HG03045 (cell line): ENCODE results near the gene RSRC1.
"Not testable (repeated sequence)": the region's sequence is repeated elsewhere in the genome, so short reads cannot be mapped to it uniquely, and the experiment has no call there.

Experiments used
- ATAC-seq: cut with Tn5 transposase; IDR thresholded peaks from one replicate; pipeline ENCODE4 v1.9.1; 2021; ENCODE audit warnings: mild to moderate bottlenecking, moderate library complexity; ENCODE audit not compliant: unreplicated experiment

Gene RSRC1

DNA sequence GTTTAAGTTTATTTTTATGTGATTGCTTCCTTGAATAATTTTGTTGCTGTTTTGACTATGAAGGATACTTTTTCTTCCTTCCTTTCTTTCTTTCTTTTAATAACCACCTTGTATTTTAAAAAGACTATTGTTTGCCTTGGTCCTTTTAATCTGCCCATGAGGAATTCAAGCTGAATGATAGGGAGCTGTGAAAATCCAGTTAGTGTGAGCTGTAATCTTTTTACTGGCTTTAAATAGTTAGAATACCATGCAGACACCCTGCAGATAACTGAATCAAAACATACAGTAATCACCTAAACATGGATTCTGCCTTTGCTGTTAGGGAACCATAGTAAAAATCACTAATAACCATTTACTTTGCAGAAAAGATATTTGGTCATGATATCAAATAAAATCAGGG is 110.7 kb downstream of the RSRC1 start:
- ATAC-seq, result no peak

DNA sequence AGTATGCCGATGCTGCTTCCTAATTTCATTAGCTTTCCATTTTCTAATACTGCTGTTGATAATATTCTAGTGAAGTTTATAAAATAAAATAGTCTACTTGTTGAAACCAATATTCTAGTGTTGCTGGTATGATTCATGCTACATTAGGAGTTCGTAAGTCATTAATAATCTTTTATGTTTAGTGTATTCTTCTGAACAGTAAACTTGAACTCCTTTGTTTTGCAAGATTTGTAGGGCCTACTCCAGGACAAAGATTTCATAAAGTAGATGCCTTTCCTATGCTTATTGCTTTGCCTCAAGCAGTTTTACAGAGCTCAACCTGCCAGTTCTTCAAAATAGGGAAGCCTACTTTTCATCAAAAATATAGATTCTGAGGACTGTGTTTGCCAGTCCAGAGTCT is 111.5 kb downstream of the RSRC1 start:
- no peak for ATAC-seq

DNA sequence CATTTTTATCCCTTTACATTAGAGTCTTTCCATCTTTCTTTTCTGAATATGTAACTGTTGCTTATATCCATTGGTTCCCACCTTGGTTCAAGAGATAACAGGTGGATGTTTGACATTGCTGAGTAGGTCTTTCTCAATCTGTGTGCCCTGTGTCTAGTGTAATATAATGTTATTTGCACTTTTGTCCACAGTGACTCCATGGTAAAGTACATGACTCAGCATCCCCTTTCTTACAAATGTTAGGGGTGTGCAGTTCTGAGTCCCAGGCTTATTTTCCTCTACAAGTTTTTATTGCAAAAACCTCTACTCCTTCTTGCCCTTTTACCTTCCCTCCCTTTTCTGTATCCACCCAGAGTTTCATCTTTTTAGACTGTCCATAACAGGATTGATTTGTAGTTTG is 116.5 kb downstream of the RSRC1 start:
- no peak for ATAC-seq

DNA sequence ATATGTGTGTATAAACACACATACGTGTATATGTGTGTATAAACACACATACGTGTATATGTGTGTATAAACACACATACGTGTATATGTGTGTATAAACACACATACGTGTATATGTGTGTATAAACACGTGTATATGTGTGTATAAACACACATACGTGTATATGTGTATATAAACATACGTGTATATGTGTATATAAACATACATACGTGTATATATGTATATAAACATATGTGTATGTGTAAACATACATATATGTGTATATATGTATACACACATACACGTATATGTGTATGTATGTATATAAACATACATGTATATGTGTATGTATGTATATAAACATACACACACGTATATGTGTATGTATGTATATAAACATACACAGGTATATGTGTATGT is 119.1 kb downstream of the RSRC1 start:
- not testable (repeated sequence) for ATAC-seq

DNA sequence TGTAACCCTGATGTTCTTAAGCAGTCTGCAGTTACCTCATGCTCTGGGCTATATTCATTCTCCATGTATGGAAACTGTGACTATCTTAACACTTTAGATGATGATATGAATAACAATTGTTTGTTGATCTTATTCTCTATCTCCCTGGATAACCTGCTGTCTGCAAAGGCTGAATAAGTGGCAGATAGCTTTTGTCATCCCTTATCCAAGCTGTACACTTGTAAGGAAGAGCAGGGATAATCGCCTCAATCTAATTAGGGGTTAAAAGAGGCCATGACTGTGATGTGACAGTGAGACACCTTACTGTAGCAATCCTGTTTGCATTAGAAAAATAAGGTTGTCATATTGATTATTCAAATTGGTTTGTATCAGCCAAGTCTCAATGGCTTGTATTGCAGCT is 123.9 kb downstream of the RSRC1 start:
- ATAC-seq, result no peak

DNA sequence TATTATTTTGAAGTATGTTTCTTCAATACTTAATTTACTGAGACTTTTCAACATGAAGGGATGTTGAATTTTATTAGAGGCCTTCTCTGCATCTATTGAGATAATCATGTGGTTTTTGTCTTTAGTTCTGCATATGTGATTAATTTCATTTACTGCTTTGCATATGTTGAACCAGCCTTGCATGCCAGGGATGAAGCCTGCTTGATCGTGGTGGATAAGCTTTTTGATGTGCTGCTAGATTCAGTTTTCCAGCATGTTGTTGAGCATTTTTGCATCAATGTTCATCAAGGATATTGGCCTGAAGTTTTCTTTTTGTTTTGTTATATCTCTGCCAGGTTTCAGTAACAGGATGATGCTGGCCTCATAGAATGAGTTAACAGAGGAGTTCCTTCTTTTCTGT is 134.4 kb downstream of the RSRC1 start:
- ATAC-seq, result no peak

DNA sequence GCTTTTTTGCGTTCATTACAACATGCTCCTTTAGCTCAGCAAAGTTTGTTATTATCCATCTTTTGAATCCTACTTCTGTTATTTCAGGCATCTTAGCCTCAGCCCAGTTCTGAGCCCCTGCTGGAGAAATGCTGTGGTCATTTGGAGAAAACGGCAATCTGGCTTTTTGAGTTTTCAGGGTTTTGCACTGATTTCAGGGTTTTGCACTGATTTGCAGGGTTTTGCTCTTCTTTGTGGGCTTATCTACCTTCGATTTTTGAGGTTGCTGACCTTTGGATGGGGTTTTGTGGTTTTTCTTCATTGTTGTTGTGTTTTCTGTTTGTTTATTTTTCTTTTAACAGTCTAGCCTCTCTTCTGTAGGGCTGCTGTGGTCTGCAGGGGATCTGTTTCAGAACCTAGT is 137.4 kb downstream of the RSRC1 start:
- no peak for ATAC-seq

DNA sequence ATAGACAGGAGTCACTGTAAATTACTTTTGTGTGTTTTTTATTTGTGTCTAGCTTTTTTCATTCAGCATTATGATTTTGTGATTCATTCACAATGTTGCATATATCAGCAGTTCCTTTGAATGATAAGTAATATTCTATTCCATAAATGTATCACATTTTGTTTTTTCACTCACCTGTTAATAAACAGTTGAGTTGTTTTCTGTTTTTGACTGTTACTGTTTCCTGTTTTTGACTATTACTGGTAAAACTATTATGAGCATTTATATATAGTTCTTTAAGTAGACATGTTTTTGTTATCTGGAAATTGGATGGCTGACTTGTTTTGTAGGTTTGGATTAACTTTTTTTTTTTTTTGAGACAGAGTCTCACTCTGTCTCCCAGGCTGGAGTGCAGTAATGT is 138.4 kb downstream of the RSRC1 start:
- ATAC-seq, result no peak

DNA sequence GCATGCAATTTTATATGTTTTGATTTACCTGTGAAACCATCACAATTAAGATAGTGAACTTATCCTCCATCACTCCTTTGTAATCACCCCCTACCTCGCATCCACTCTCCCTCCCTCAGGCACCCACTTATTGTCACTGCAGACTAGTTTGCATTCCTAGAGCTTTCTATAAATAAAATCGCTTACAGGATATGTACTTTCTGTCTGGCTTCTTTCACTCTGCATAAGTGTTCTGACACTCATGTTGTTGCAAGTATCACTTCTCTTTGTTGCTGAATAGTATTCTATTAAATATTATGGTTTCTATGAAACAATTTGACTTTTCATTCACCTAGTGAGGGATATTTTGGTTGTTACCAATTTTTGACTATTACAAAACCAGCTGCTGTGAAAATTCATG is 139.3 kb downstream of the RSRC1 start:
- no peak for ATAC-seq

DNA sequence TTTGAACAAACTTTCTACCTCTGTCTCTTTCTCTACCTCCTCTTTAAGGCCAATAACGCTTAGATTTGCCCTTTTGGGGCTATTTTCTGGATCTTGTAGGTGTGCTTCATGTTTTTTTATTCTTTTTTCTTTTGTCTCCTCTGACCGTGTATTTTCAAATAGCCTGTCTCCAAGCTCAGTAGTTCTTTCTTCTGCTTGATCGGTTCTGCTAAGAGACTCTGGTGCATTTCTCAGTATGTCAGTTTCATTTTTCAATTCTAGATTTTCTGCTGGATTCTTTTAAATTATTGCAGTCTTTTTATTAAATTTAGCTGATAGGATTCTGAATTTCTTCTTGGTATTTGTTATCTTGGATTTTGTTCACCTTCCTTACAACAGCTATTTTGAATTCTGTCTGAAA is 148.7 kb downstream of the RSRC1 start:
- no peak for ATAC-seq

DNA sequence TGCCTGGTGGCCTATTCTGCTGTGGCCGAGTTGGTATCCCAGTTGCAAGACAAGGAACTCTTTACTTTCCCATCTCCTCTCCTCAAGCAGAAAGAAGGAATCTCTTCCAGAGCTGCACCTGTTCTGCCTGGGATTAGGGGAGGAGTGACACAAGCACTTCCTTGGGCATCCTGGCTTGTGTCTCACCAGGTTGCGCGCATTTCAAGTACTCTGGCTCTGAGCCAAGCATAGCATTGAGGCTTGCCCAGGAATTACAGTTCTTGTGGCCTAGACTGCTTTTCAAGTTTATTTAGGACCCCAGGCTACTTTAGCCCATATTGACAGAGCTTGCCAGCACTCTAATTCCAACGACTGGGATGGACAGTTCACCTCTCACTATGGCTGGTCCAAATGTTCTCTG is 150.5 kb downstream of the RSRC1 start:
- ATAC-seq, result no peak

DNA sequence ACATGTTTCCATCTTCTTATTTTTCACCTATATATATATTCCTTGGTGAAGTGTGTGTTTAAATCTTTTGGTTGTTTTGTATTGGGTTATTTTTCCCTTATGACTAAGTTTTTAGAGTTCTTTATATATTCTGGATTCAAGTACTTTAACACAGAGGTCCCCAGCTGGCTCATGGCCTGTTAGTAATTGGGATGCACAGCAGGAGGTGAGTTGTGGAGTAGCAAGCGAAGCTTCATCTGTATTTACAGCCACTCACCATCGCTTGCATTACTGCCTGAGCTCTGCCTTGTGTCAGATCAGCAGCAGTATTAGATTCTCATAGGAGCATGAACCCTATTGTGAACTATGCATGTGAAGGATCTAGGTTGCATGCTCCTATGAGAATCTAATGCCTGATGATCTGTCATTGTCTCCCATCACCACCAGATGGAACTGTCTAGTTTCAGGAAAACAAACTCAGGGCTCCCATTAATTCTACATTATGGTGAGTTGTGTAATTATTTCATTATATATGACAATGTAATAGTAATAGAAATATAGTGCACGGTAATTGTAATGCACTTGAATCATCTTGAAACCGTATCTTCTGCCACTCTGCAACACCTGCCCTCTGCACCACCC is 151.6 kb downstream of the RSRC1 start:
- no peak for ATAC-seq

DNA sequence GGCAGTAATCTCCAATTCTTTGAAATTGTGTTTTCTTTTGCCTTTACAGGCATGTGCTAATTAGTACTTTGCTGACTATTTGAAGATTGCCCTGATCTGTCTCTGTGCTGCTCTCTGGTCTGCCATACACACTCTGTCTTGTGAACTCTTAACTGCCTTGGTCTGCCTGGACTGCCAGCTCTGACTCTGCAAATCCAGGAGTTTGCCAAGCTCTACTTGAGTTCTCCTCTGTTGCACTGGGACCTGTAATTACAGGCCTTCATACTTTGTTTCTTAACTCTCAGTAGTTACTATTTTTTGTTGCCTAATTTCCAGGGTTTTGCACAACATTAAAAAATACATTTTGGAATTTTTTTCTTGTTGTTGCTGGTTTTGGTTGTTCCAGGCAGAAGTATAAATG is 155.0 kb downstream of the RSRC1 start:
- ATAC-seq, result no peak

DNA sequence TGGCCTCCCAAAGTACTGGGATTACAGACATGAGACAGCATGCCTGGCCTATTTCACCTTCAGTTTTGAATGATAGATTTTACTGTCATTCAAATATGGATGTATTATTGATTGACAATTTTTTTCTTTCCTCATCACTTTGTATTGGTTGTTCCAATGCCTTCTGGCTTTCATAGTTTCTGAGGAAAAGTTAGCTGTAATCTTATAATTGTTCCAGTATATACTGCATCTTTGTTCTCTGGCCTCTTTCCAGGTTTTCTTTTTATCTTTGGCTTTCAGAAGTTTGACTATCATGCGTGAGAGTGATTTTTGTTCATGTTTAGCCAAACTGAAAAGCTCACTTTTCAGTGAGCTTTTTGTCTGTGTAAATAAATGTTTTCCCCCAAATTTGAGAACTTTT is 157.1 kb downstream of the RSRC1 start:
- no peak for ATAC-seq

DNA sequence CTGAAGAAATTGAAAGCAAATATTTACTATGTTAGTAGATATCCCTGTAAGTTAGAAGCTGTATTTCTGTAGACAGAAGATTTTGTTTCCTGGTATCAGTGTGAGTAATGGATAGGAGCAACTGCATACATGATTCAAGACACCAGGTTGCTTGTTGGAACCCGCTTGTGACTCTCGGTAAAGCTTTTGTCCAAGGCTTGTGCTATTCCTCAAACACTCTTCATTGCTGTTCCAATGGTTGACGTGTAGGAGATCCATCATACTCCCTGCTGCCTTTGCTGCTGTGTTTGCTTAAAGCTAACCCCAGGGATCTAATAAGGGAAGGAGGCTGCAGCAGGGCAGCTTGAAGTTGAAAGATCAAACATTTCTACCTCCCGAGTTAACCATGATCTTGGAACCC is 160.1 kb downstream of the RSRC1 start:
- no peak for ATAC-seq

DNA sequence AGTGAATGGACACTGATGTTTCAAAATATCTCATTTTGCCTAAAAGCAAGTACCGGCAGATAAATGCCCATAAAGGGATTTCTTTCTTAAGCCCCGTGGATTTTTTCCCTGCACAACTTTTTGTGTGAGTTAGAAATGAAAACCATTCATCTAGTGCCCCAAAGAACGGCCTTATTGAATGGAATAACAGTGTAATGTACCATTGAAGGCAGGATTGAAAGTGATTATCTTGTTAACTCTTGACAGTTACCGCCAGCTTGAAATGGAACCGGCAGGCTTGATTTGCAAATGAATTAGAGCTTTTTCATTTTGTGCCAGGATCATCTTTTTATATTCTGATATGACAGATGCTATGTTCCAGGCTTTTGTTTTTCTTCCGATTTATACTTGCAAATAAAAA is 162.2 kb downstream of the RSRC1 start:
- ATAC-seq, result no peak

DNA sequence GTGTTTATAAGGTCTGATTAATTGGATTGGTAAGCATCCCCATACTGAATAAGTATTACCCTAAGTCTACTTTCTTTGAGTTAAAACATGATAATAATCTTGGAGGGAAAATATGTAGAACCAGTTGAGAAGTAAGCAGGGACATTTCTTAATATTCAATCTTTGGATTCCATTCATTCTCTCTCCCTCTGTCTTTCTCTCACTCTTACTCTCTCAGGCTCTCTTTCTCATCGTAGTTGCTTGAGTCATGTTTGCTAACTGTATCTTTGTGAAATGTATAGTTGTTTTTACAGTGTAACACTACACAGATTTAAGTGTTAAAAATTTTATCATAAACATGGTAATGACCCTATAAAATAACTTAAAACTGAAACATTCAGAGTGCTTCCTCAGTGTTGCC is 163.8 kb downstream of the RSRC1 start:
- ATAC-seq, result no peak

DNA sequence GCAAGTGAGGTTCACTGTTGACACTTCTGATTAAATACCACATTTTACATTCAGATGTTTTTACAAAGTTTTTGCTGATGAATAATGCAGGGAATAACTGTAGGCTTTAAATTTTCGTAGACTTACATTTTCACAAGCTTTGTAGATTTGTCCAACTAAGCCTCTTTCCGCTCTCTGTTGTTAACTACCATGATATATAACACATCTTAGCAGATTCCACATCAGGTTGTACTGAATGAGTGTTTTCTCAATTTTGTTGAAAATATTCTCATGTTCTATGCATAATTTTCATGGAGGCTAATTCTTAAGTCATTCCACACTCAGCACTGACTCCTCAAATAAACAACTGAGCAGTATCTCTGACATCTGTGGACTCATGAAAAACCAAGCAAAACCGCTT is 168.3 kb downstream of the RSRC1 start:
- ATAC-seq, result no peak

DNA sequence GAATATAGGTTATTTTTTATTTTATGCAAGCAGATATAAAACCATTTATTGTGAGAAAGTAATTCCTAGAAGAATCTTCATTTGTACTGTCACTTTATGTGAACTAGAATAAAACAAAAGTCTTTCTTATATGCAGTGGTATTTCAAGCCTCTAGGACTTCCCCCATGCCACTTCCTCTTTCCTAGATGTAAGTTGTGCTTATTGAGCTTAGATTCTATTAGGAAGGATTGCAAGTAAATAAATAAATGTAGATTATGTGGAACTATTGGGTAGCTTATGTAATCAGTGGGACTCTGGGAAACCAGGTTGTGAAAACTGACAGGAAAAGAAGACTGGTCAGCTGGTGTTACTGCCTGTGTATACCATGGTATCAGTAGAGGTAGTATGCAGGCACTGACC is 169.7 kb downstream of the RSRC1 start:
- ATAC-seq, result no peak

DNA sequence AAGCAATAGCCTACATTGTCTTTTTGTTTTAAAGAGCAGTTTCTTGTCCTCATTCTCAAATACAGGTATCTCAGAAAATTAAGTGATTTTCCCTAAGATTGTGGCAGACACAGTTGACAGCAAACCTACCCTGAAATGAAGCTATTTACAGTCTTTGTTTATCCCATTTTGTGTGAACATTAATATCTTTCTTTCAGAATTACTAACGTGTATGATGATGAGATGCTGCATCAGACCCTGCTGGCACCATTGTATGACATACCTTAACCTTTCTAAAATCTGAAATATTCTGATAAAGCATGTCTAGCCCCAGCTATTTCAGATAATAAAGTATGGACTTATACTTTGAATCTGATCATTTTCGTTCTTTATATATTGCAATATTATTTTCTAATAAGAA is 185.9 kb downstream of the RSRC1 start:
- ATAC-seq, result no peak

DNA sequence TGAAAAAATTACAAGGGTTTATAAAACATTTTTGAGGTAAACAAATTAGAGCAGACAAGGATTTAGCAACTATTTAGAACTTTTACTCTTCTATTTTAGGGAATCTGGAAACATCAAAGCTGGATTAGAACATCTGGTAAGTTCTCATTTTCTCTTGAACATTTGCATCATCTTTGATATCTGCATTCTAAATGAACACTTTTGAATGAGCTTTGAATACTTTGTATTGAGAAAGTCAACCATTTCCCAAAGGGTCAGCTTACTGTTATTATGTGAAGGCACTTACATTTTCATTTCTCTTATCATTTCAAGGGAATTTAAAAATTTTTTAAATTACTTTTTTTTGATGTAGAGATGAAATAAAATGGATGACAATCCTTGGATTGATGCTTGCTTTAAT is 188.1 kb downstream of the RSRC1 start:
- no peak for ATAC-seq

DNA sequence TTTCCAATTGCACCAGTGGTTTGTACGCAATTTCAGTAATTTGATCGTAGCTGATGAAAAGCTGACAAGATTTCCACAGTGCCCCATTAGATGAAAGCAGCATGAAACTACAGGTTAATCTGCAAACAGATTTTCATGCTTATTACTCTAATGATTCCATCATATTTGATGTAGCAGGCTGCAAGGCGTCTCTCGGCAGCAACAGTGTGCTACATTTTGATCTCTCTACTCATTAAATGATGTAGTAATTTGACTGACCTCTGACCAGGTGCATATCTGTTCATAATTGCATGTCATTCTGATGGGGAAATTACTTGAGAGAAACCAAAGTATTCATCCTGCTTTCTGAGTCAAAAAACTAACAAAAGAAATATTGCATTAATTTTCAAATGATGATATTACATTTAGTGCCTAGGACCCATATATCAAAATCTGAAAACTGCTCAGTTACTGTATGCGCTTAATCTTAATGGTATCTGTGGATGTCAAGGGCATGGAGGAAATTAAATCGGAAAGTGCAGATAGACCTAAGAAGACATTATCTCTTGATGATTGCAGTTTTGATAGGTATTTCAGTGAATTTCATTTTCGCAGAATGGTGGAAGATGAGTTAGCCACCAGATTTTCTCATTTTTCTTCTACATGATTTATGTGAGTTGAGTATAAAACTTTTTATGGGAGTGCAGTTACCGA is 198.5 kb downstream of the RSRC1 start:
- ATAC-seq, result no peak

DNA sequence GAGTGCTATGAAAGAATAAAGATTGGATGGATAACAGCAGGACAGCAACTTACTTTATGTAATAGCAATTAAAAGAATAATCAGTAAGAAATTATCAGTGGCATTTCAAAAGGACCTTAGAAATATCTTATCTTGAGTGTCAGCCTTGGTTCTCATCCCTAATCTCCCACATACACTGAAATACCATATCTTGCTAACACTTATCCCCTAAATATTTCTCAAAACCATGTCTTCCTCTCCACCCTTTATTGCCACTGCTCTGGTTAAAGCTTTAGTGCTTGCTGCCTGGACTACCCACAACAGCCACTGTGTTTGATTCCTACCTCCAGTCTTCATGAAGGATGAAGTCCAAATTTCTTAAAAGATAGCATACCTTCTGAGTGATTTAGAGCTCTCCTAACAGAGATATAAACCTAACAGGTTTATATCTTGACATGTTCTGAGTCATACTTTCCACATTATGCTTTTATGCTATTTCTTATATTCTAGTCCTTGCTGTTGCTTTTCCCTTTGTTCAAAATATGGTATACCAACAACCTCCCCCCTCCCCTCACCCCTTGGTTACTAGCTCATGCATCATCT is 202.8 kb downstream of the RSRC1 start:
- ATAC-seq, result no peak
